Activated CD4-positive, alpha-beta T cell treated with anti-CD3 and anti-CD28 coated beads for 36 hours (primary cell): ENCODE results near the gene CLPX. TPM values are rescaled to one million over a fixed set of nuclear protein-coding genes. Genes with fewer than 3 reads are reported as not detected.
"Not testable (repeated sequence)": the region's sequence is repeated elsewhere in the genome, so short reads cannot be mapped to it uniquely, and the experiment has no call there.

Experiments used
- ATAC-seq: fragments of 200-7000 bp; cut with Tn5 transposase; one replicate; pipeline ENCODE4 v1.10.0; 2021; ENCODE audit warnings: mild to moderate bottlenecking, moderate library complexity
- CTCF ChIA-PET: fragments of 350-600 bp; sonication (Branson Sonifier 250); formaldehyde crosslinking; loops from one replicate; lab custom pipeline; 2021; ENCODE audit warnings: antibody characterized with exemption; lab: Charles Lee
- POLR2A ChIA-PET: fragments of 350-600 bp; sonication (Branson Sonifier 250); formaldehyde crosslinking; loops from one replicate; lab custom pipeline; 2021; ENCODE audit warnings: antibody characterized with exemption, inconsistent platforms; lab: Charles Lee
- DNase-seq: peaks from one replicate; pipeline ENCODE4 v3.0.0-alpha.2; 2020
- H3K27ac Mint-ChIP-seq: one replicate; pipeline ENCODE4 v1.8.0; 2021; ENCODE audit warnings: mixed read lengths
- H3K27me3 Mint-ChIP-seq: one replicate; pipeline ENCODE4 v1.8.0; 2021; ENCODE audit warnings: mixed read lengths
- H3K36me3 Mint-ChIP-seq: one replicate; pipeline ENCODE4 v1.8.0; 2021; ENCODE audit warnings: low read depth, mixed read lengths
- H3K4me1 Mint-ChIP-seq: one replicate; pipeline ENCODE4 v1.8.0; 2021; ENCODE audit warnings: mixed read lengths
- H3K4me3 Mint-ChIP-seq: one replicate; pipeline ENCODE4 v1.8.0; 2021; ENCODE audit warnings: mild to moderate bottlenecking, moderate library complexity, mixed read lengths
- H3K9me3 Mint-ChIP-seq: one replicate; pipeline ENCODE4 v1.8.0; 2021; ENCODE audit warnings: low read depth, mixed read lengths
- intact Hi-C, 2 experiments: fragments of 100-400 bp; cut with DNase I in 1 of 2; cut with micrococcal nuclease in 1 of 2; formaldehyde crosslinking; loops; one replicate each; pipeline versions ENCODE4 v1.14.2 to v1.15.1; 2022 to 2024; cut with DNase I, micrococcal nuclease
- total RNA-seq, 2 experiments: library from RNA; stranded (reverse); gene quantifications; one replicate each; pipeline ENCODE4 v1.2.3, GENCODE V29; 2021

Gene CLPX
- total RNA-seq, 2 experiments from 2014 or later: 65.2 to 73.7 TPM

DNA sequence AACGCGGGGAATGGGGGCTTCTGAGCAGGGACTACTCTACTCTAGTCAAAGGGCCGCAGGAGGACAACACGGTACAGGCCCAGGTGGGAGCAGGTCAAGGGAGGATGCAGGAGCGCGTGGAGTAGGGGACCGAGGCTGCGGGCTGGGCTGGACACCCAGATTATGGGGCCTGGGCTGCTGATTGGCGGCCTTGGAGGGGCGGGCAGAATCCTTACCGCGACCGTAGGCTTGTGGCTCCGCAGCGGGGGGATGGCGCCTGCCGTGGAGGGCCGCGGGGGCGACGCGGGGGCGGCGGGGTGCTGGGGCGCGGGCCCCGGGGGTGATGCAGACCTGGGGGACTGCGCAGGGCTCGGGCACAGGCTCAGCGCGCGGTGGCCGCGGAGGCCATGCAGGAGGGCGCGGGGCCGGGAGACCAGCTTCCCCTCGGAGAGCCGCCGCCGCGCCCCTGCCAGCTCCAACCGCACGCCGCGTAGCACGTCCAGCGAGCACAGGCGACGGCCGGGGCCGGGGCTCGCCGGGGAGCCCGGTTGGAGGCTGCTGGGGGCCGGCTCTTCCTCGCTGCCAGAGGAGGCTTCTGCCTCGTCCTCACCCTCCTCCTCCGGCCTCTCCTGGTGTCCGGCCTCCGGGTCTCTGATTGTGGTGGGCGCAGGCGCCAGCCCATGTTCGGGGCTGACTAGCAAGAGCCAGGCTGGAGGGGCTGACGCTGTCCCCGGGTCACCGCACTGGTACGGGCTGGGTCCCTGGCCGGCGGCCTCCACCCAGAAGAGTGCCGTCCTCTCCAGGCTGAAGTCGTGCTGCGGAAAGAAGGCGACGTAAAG lies 83.0 kb downstream of the CLPX start:
- H3K36me3 Mint-ChIP-seq: peaks cover 32% of the 10 kb centered on the region
- no peak overlapping the region for H3K4me3 Mint-ChIP-seq
- POLR2A ChIA-PET: no interaction called here

GRCh38 chr15:65101411-65101890 lies 83.7 kb downstream of the CLPX start:
- H3K36me3 Mint-ChIP-seq: peaks cover 31% of the 10 kb centered on the region
- ChIA-PET POLR2A (no interaction called here), CTCF (interaction anchor here (0.7 to 1.6 kb wide), 17 partner anchors 9 to 142 kb away, joined by 3 to 6 read pairs (median 3); partner anchors contain the start of gene UBAP1L)
- ATAC-seq: peak; percentile 69
- intact Hi-C loops: loop anchor here (1.0 to 5.0 kb wide), 4 partner anchors 47 to 369 kb away; no protein-coding TSS in a partner anchor
- no peak overlapping the region for H3K27ac Mint-ChIP-seq
- no peaks in the 10 kb centered on the region for H3K9me3 Mint-ChIP-seq
- no peaks in the 10 kb centered on the region for H3K27me3 Mint-ChIP-seq
- H3K4me1 Mint-ChIP-seq: peaks cover 2% of the 10 kb centered on the region
- DNase-seq: peak; percentile 82
- H3K4me3 Mint-ChIP-seq: no peak overlapping the region

More for the DNA sequence above, 83.0 kb downstream of the CLPX start:
- Mint-ChIP-seq H3K4me1 (peaks cover 2% of the 10 kb centered on the region), H3K27ac (no peak overlapping the region), H3K9me3 (no peaks in the 10 kb centered on the region), H3K27me3 (no peaks in the 10 kb centered on the region)
- no peak for ATAC-seq
- intact Hi-C loops: loop anchor here (1.0 to 5.0 kb wide), 4 partner anchors 48 to 370 kb away; no protein-coding TSS in a partner anchor
- DNase-seq: no peak
- CTCF ChIA-PET: interaction anchor here (0.7 to 1.6 kb wide), 18 partner anchors 9 to 143 kb away, joined by 3 to 6 read pairs (median 3); partner anchors contain the start of genes PDCD7 and UBAP1L

GRCh38 chr15:65100442-65100841 lies 84.7 kb downstream of the CLPX start:
- no peak for DNase-seq
- H3K9me3 Mint-ChIP-seq: no peaks in the 10 kb centered on the region
- intact Hi-C loops: loop anchor here (5.0 kb wide), 2 partner anchors 48 to 368 kb away; no protein-coding TSS in a partner anchor
- no peak overlapping the region for H3K27ac Mint-ChIP-seq
- H3K36me3 Mint-ChIP-seq: peaks cover 28% of the 10 kb centered on the region
- ATAC-seq: no peak
- no peaks in the 10 kb centered on the region for H3K27me3 Mint-ChIP-seq
- no peaks in the 10 kb centered on the region for H3K4me1 Mint-ChIP-seq
- ChIA-PET CTCF (interaction anchor here (0.6 to 1.6 kb wide), 5 partner anchors 8 to 427 kb away, joined by 3 to 6 read pairs (median 3); no protein-coding TSS in a partner anchor), POLR2A (no interaction called here)
- no peak overlapping the region for H3K4me3 Mint-ChIP-seq

- peaks cover 24% of the 10 kb centered on the region for H3K36me3 Mint-ChIP-seq
- not testable (repeated sequence) for H3K27ac Mint-ChIP-seq, ATAC-seq, H3K27me3 Mint-ChIP-seq, H3K4me1 Mint-ChIP-seq, H3K9me3 Mint-ChIP-seq, H3K4me3 Mint-ChIP-seq, DNase-seq
- POLR2A ChIA-PET: interaction anchor here (0.5 kb wide), 1 partner anchor 205 kb away, joined by 4 read pairs; the partner anchor contains the start of gene RNU5B-1
- intact Hi-C loops: loop anchor here (5.0 kb wide), 2 partner anchors 48 to 368 kb away; no protein-coding TSS in a partner anchor
- CTCF ChIA-PET: interaction anchor here (0.6 to 1.6 kb wide), 3 partner anchors 29 to 426 kb away, joined by 3 to 4 read pairs (median 3); no protein-coding TSS in a partner anchor
Measured at GRCh38 chr15:65099801-65100200, 85.3 kb downstream of the CLPX start.

DNA sequence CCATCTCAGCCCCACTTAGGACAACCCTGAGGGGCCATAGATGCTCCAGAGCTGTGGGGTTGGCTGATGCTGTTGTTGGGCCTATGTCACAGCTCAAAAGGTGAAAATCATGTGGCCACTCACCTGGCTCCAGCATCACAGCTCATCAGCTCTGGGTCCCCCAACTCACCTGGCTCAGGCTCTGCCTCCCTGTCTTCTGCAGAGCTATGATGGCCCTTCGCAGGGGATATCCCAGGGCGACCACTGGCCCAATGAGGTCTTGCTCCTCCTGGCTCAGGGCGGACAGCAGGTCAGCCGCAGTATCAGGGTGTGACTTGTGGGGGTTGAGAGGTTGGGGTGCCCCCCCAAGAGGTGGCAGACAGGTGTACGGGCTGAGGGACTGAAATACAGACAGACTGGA lies 85.8 kb downstream of the CLPX start:
- Mint-ChIP-seq H3K4me3 (no peak overlapping the region), H3K4me1 (no peaks in the 10 kb centered on the region), H3K9me3 (no peaks in the 10 kb centered on the region), H3K27ac (no peak overlapping the region), H3K27me3 (no peaks in the 10 kb centered on the region), H3K36me3 (peaks cover 24% of the 10 kb centered on the region)
- CTCF ChIA-PET: interaction anchor here (0.9 kb wide), 1 partner anchor 103 kb away, joined by 3 read pairs; no protein-coding TSS in a partner anchor
- ATAC-seq: no peak
- DNase-seq: no peak
- intact Hi-C loops: no loop called here
- POLR2A ChIA-PET: no interaction called here

Other genes starting within 250 kb of the CLPX start
- 10 to 100 TPM; 74.1 to 79.1 TPM for gene SPG21, start 195.4 kb downstream of the CLPX start, total RNA-seq
- gene MTFMT, start 155.7 kb downstream of the CLPX start, total RNA-seq: 10 to 100 TPM; 19.0 to 19.9 TPM
- not detected for gene SLC51B, start 140.0 kb downstream of the CLPX start, total RNA-seq
- not detected for gene RASL12, start 117.4 kb downstream of the CLPX start, total RNA-seq
- gene KBTBD13, start 108.6 kb downstream of the CLPX start, total RNA-seq: not detected
- 1 to 10 TPM; 2.7 to 3.2 TPM for gene UBAP1L, start 70.1 kb downstream of the CLPX start, total RNA-seq
- gene PDCD7, start 51.5 kb downstream of the CLPX start, total RNA-seq: 10 to 100 TPM; 16.6 to 24.8 TPM
- not detected for gene CILP, start 26.1 kb upstream of the CLPX start, total RNA-seq
- gene PARP16, start 101.5 kb upstream of the CLPX start, total RNA-seq: 10 to 100 TPM; 17.9 to 20.1 TPM
- not detected for gene RNU5A-1, start 110.7 kb upstream of the CLPX start, total RNA-seq
- not detected for gene RNU5B-1, start 119.3 kb upstream of the CLPX start, total RNA-seq
- gene IGDCC3, start 192.7 kb upstream of the CLPX start, total RNA-seq: not detected
- gene IGDCC4, start 237.6 kb upstream of the CLPX start, total RNA-seq: under 1 TPM; 0.16 to 0.18 TPM